GM21737 (cell line): Measurements from ENCODE around the gene HOXA3.

ENCODE experiments used
- ATAC-seq: cut with Tn5 transposase; IDR thresholded peaks from one replicate; pipeline ENCODE4 v1.9.1; 2021; ENCODE audit warnings: mild to moderate bottlenecking, moderate library complexity; ENCODE audit not compliant: unreplicated experiment

Gene HOXA3

DNA sequence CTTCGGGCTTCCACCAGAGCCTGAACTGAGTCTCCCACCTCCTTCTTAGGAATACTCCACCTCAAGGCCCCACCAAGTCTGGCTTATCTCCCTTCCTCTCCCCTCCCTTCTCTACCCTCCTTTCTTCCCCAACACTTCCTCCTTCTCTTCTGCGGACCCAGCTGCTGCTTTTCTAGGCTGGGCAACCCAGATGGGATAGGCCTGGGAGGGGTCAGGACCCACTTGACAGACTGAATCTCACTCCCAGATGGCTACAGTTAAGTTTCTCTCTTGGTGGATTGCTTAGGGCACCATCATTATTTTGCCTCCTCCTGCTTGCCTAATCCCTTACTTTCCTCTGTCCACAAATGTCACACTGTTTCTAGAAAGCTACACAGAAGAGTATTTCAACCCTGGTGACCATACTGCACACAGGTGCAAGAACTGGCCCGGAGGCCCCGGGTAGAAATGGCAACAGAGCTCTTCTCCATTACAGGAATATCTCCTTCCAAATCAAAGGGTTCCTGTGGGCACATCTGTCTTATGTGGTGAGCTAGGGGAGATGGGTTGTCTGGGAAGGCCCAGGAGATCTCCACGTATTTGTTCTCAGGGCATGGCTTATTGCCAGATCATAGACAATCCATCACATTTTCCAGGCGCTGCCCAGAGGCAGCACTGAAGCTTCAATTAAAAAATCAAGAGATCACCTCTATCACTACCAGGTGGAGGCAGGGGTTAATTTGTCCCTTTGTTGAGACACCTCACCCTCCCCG lies 37.8 kb upstream of the HOXA3 start:
- no peak for ATAC-seq

- no peak for ATAC-seq
These were observed 37.1 kb upstream of the HOXA3 start for GRCh38 chr7:27189295-27189996.

DNA sequence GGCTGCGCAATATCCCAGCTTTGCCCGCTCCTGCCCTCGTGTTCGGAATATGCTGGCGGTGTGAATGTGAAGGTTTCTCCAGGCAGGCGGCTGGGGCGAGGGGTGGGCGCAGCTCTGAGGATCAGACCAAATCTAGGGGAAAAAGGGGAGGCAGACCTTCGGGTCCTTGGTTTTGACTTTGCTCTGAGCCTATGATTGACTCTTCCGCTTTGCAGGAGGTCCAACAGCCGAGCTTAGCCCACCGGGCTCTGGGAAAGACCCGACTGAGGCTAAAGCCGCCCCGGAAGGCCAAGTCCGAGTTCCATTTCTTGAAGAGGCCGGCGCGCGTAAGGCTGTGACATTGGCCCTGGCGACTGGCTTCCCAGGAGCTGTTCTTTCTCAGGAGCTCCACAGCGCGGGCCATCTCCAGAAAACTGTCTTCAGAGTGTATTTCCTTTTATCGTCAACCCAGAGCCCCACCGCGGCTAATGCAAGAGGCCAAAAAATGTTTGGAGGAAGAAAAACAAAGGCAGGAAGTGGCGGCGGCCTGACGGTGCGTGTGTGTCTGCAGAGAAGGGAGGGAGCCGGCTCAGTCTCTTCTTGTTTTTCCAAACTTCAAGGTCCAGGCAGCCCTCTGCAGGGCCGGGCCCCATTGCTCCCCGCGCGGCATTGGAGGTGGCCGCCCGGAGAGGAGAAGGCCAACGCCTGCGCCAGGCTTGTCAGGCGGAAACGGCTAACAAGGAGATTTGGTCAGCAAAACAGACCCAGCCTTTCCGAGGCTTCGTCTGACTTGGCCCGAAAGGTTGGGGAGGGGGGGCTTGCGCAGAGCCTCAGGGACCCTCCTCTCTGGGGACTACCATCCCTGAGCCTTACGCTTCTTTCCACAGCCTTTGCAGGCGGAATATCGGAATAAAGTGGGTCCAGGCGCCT lies 36.3 kb upstream of the HOXA3 start:
- ATAC-seq: no peak

- no peak for ATAC-seq
These were observed 35.3 kb upstream of the HOXA3 start for GRCh38 chr7:27187475-27188385.

GRCh38 chr7:27186668-27187474 lies 34.5 kb upstream of the HOXA3 start:
- no peak for ATAC-seq

DNA sequence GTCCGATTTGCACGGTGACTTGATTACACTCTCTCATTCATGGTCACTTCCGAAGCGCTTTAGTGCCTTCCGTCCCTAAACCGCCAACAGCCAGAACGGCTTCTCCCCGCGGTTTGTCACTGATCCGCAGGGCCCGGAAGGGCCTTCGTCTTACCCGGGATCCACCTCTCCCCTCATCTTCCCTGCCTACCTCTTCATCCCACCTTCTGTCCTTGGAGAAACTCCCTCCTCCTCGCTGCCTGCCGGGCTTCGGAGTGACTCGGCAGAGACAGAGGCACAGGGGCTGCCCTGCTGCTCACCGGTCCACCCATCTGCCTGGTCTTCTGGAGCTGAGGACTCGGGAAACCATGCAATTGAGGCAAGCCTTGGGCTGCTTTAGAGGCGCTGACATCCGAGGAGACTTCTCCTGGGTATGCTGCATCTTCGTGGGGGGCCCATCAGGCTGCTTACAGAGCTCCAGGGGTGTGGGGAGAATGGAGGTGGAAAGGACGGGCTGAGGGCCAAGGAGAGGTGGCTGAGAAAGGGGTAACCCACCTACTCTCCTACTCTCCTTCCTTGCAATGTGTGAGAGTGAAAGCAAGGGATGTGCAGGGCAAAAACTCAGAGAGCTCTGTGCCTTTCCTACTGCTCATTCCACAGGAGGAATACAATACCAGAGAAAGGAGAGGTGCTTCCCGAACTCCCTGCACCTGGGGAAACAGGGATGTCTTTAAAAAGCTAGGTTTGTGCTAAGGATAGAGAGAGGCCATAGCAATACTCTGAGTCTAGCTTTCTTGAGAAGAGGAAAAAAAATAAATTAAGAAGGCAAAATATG lies 33.7 kb upstream of the HOXA3 start:
- no peak for ATAC-seq

DNA sequence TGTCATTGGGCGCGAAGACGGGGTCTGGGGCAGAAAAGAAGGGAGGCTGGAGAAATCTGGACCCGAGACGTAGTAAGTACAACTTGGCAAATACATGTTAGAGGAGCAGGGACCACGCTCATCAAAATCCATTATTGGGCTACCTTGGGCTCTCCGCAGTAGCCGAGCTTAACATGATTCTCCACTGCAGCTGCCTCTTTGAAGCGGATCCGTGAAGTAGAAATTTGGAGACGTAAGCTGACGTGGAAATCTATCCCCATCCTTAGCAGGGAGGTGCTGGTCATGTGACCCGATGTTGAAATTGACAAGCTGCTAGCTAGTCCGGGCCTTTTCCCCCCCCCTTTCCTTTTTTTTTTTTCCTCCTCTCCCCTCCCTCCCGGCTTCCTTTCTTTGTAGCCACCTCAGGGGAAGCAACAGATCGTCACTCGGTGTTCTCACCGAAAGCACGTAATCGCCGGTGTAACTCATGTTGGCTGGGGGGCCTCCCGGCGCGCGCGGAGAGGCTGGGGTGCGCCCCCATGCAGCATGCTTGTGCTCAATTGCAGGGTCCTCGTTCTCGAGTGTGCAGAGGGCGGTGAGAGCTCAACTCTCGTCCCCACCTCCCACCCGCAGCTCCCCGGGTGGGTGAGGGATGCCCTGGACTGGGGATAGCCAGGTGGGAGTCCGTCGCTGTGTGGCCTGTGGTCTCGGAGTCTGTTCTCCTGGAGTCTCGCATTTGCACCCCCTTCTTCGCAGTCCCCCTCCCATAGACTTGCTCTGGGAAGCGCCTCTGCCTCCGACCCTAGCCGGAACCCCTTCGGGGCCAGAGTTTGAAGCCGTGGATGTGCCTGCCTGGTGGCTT lies 32.9 kb upstream of the HOXA3 start, which contains the start of gene HOXA11:
Gene HOXA11 (minus strand): TSS at position 220 of the 841 bp plus-strand sequence. CDS start 88 bp downstream, at position 132.
- ATAC-seq: no peak

GRCh38 chr7:27184337-27185012 lies 32.1 kb upstream of the HOXA3 start:
- no peak for ATAC-seq

- no peak for ATAC-seq
These were observed 31.4 kb upstream of the HOXA3 start for GRCh38 chr7:27183682-27184336.

DNA sequence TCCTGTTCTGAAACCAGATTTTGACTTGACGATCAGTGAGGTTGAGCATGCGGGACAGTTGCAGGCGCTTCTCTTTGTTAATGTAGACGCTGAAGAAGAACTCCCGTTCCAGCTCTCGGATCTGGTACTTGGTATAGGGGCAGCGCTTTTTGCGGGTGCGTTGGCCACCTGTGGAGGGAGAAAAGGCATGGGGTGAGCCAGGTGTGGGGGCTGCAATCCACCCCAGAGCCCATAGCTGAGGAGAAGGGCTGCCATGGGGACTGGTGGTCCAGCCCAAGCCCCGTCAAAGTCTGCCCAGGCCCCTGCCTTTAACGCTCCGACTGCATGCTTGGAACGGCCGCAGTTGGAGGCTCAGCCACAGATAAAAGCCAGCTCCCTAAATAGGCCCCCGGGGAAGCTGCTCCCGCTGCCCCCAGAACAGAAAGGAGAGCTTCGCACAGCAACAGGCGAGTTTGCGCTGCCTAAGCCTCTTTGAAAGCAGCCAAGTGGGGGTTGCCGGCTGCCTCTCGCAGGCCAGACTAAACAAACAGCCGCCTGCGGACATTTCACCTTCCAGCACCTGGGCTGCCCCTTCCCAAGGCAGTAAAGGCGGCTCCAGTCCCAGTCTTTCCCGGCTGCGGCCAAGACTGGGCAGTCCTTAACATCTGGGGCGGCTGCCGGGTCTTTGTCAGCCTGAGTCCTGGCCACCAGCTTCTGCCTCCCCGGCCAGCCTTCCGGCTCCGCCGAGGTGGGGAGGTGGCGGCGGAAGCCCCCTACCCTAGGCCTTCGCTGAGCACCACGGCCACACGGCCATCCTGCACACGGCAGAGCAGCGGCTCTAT lies 30.7 kb upstream of the HOXA3 start:
- no peak for ATAC-seq

DNA sequence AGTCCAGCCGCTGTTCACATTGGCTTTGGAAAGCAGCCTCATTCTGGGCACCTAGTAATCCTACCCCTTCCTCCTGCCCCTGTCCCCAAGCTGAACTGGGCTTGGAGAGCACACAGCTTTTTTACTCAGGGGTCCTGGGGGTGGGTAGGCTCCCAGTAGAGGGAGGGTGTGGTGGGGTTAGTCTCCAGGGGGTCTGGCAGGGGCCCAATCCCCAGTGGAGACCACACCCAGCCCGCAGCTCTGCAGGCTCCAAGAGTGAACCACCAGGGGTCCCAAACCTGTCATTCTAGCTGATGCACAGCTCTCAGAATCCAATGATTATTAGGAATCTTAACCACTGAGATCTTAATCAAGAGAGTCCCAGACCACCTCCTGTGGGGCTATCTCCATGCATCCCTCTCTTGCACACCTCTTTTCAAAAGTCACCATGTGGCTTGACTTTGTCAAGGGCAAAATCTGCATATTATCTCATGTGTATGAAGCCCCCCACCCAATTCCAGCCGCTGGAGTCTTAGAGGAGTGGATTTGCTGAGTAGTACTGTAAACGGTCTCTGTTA lies 30.0 kb upstream of the HOXA3 start:
- no peak for ATAC-seq

- ATAC-seq: no peak
These were observed 29.5 kb upstream of the HOXA3 start for GRCh38 chr7:27181795-27182275.

- ATAC-seq: no peak
These were observed 28.3 kb upstream of the HOXA3 start for GRCh38 chr7:27180431-27181420.
